Left lobe of liver (tissue), 2 donors: ENCODE results near the gene ABCB8. TPM values are rescaled to one million over a fixed set of nuclear protein-coding genes. Genes with fewer than 3 reads are reported as not detected.

Experiments used
- ATAC-seq: fragments of 200-7000 bp; cut with Tn5 transposase; one replicate; pipeline ENCODE4 v1.9.1; 2020; ENCODE audit warnings: mild to moderate bottlenecking, moderate library complexity
- DNase-seq: peaks from one replicate; pipeline ENCODE4 v3.0.0-alpha.2; 2020; ENCODE audit warnings: low spot score
- total RNA-seq: library from RNA; stranded (reverse); gene quantifications from one replicate; pipeline ENCODE4 v1.2.1, GENCODE V29; 2021
- donor health status: DM: no; HTN: no; CAD: no; lungs with moderate emphysema.
- donor health status: DM: no; HTN: yes; CAD: no.

Gene ABCB8
- total RNA-seq, 1 donor from 2014 or later = 29.1 TPM

GRCh38 chr7:151053751-151054150, 25.5 kb downstream of the ABCB8 start:
- ATAC-seq (no peak), DNase-seq (no peak)

GRCh38 chr7:151056283-151056665, 28.0 kb downstream of the ABCB8 start:
- DNase-seq (no peak), ATAC-seq (no peak)

- no peak for ATAC-seq
- no peak for DNase-seq
These were observed 28.6 kb downstream of the ABCB8 start for GRCh38 chr7:151056666-151057505.

- ATAC-seq (no peak), DNase-seq (no peak)
These were observed 29.3 kb downstream of the ABCB8 start, which contains the start of gene CDK5 for GRCh38 chr7:151057506-151057988. CDK5 (minus strand) TSS chr7:151057897; CDS start chr7:151057848, 49 bp downstream.

- ATAC-seq (peak; percentile 78), DNase-seq (peak; percentile 99)
These were observed 29.9 kb downstream of the ABCB8 start for GRCh38 chr7:151057989-151058780.

GRCh38 chr7:151058781-151059366, 30.6 kb downstream of the ABCB8 start:
- no peak for ATAC-seq
- DNase-seq = no peak

GRCh38 chr7:151059367-151060112, 31.3 kb downstream of the ABCB8 start, which contains the start of gene SLC4A2:
SLC4A2 (plus strand) TSS chr7:151059589; CDS start chr7:151061988, 2,399 bp downstream.
- ATAC-seq = peak; percentile 55
- DNase-seq = peak; percentile 84

GRCh38 chr7:151060113-151060415, 31.8 kb downstream of the ABCB8 start:
- DNase-seq (no peak), ATAC-seq (no peak)

GRCh38 chr7:151060416-151061212, 32.4 kb downstream of the ABCB8 start:
- no peak for ATAC-seq
- peak; percentile 64 for DNase-seq

GRCh38 chr7:151061213-151062110, 33.2 kb downstream of the ABCB8 start:
- ATAC-seq = no peak
- DNase-seq = no peak

GRCh38 chr7:151062111-151062398, 33.8 kb downstream of the ABCB8 start:
- ATAC-seq (no peak), DNase-seq (no peak)

- ATAC-seq = peak; percentile 63
These were observed 34.4 kb downstream of the ABCB8 start for GRCh38 chr7:151062399-151063211.

GRCh38 chr7:151063212-151063561, 34.9 kb downstream of the ABCB8 start:
- peak; percentile 74 for DNase-seq
- peak; percentile 40 for ATAC-seq

More at GRCh38 chr7:151062399-151063211, 34.4 kb downstream of the ABCB8 start:
- peak; percentile 94 for DNase-seq

- no peak for ATAC-seq
- DNase-seq = no peak
These were observed 36.2 kb downstream of the ABCB8 start for GRCh38 chr7:151064454-151064853.

- ATAC-seq (no peak), DNase-seq (no peak)
These were observed 36.7 kb downstream of the ABCB8 start for GRCh38 chr7:151064993-151065392.

GRCh38 chr7:151065516-151065915, 37.3 kb downstream of the ABCB8 start:
- DNase-seq = no peak
- no peak for ATAC-seq

- no peak for ATAC-seq
- DNase-seq = no peak
These were observed 38.2 kb downstream of the ABCB8 start for GRCh38 chr7:151066273-151066974.
